NCI-H1694 treated with DMSO at 0.1 percent for 48 hours (cell line): Measurements from ENCODE around the gene MMP7.

Experiments
- DNase-seq: peaks from one replicate; lab custom pipeline; 2025; lab: John Stamatoyannopoulos, UW

The MMP7 gene

DNA sequence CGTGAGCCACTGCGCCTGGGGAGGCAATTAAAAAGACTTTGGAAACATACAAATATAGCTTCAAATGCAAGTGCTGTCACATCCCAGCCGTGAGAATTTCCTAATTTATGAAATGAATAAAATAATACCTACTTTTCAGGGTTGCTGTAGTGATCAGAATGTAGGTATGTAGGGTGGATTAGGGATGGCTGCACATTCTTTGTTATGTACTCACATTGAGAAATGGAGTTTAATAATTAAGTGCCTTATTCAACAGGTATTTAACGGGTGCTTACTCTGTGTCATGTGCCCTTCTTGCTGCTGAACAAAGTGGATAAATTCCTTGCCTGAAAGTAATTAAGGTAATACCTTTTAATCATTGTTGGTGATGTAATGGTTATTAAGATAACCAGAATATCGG, 37.0 kb downstream of the MMP7 start:
- DNase-seq, result no peak

- DNase-seq, result no peak
Observed at GRCh38 chr11:102491969-102492368, 38.6 kb downstream of the MMP7 start.

DNA sequence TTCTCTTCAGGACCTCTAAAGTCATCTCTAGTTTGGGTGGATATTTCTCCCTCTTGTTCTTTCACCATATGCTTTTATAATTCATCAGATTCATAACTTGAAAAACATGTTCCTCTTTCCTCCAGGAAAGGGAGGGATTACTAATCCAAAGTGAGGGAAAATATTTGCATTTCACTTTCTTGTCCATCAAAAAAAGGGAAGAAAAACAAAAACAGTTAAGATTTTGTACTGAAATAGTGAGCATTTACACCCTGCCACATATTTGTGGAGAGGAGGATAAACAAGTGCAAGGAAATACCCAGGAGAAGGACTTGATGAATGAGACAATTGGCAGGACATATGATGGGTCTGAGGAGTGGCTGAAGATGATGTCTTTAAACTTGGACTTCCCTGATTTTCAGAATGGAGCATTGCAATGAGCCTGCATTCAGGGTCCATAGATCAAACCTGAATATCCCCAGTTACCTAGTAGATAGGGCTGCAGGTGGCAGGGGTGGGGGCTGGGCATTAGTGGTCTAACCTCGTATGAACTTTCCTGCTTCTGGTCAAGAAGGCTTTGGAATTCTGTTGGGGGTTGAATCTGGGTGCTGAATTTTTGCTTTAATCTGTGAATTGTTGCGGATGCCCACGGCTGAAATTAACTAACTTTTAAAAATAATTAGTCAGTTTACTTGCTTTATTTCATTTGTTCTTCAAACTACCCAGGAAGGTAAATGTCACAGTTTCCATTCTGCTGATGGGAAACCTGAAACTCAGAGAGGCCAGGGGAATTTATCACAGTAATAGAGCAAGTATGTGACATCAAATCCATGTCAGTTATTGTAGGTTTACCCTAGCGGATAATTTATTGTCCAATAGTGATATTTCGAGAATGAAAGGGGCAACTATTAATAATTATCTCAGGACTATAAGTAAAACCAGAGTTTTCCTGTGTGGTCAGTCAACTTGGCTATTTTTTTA, 41.1 kb downstream of the MMP7 start:
- DNase-seq, result no peak

DNA sequence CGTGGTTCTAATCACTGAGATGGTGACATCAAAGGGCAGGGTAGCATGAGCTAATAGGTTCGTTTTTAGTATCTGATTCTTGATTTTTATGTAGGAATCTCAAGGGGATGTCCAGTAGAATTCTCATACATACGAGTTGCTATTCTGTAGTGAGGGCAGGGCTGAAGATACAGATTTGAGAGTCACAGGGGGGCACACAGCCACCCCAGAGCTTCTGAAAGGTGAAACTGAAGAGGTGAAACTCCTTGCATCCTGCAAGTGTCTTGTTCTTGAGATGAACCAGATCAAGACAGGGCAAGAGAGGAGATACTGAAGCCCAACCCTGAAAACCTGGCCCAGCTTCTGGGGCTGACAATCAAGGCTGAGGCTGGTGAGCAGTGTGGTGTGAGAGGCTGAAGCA, 42.3 kb downstream of the MMP7 start:
- no peak for DNase-seq

- DNase-seq, result no peak
Observed at GRCh38 chr11:102487214-102487613, 43.3 kb downstream of the MMP7 start.

- no peak for DNase-seq
Observed at GRCh38 chr11:102486584-102486983, 44.0 kb downstream of the MMP7 start.

DNA sequence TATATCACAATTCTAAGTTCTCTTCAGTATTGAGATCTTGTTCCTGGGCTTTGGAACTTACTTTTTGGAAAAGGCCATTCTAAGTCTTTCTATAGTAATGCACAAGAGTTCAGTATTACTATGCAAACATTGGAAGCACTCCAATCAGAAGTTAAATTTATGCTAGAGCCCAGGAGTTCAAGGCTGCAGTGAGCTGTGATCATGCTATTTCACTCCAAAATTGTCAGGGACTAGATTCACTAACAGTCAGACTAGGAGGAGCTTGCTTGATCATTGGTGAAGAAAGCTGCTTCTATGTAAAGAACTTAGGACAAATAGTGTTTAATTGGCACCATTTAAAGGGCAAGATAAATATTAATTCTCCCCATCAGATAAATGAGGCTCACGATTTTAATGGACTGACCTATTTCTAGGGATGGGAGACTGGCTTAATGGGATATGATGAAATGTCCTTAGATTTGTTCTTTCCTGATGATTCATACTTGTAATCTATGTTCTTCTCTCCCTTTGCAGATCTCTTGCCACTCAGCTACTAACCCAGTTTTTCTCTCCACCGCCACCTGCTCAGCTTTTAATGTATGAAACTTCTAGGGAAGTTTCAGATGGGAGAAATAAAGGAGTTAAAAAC, 45.3 kb downstream of the MMP7 start:
- no peak for DNase-seq

GRCh38 chr11:102482433-102482832, 48.1 kb downstream of the MMP7 start:
- DNase-seq, result no peak

DNA sequence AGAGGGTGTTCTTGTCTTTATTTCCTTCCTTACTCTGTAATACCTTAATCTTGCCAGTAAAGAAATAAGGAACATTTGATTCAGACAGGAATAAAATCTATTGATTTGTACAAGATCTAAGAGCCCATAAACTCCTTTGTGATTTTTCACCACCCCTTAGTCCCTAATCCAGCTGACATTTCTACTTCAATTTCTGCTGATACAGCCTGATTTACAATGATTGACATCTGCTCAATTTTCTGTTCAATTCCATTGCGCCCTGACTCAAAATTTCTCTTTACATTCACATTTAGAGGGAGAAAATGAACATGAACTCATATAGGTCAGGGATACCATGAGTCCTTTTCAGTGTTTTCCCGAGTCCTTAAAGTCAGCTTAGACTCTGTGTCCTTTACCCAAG, 50.8 kb downstream of the MMP7 start:
- DNase-seq, result no peak

GRCh38 chr11:102478673-102479299, 51.8 kb downstream of the MMP7 start:
- no peak for DNase-seq

DNA sequence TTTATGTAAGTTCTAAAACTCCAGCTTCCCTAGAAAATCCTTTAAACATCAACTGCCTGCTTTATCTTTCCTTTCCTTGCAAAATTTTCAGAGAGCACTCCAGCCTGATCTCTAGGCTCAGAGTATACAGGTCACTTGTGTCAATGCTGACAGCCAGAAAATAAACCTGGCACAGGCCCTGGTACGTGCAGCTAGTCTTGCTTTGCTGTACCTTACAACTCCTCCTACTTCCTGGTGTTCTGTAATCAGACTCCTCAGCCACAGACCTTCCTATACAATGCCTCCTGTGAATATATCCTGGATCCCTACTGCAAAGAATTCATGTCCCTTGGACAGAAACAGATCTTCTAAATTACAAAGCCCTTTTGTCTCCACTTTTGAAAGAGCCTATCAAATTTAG, 53.7 kb downstream of the MMP7 start:
- DNase-seq, result no peak

DNA sequence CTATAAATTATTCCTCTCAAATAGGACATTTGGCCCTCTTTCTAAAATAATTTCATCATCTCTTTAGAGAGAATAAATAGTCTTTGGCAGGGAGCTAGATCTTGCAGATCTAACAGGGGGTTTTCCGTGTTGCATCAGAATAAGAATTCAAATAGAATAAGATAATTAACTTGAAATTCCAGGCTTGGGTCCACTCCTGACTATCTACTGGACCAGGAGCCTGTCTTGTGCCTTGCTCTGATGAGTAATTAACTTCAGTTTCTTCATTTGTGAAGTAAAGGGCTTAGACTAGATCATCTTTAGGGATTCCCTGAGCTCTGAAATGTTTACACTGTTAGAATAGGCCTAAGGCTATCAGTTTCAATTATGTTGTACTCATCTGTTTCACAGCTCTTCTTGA, 54.5 kb downstream of the MMP7 start:
- no peak for DNase-seq

- no peak for DNase-seq
Observed at GRCh38 chr11:102473543-102473942, 57.0 kb downstream of the MMP7 start.

- no peak for DNase-seq
Observed at GRCh38 chr11:102472127-102472526, 58.4 kb downstream of the MMP7 start.

DNA sequence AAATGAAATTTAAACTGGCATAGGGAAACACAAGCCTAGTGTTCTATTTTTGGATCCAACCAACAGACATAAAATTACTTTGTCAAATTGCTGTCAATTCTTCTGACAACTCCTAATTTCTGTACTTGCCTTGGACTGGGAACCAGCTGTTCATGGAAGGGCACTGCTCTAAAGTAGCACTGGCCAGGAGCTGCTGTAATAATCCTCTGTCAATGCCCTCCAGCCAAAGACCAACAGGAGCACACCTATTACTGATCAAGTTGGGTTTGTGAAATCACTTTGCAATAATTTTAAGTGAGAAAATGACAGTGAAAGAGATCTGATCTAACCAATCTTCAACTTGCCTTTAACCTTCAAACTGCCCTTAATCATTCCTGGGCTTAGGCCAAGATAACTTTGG, 59.1 kb downstream of the MMP7 start:
- DNase-seq, result no peak
